ENCODE data around the gene NSG2.
A peak's percentile ranks its signal among the peaks of the same experiment; 100 is the strongest.

NSG2 gene

GRCh38 chr5:174090129-174090528 lies 44.6 kb downstream of the NSG2 start:
- H3K4me1 ChIP-seq: peaks cover 64% of the 10 kb centered on the region
- no peak for DNase-seq
- H3K27me3 ChIP-seq: no peaks in the 10 kb centered on the region
- peaks cover 95% of the 10 kb centered on the region for H3K36me3 ChIP-seq
- no peaks in the 10 kb centered on the region for H3K9me3 ChIP-seq
- TF ChIP-seq CTCF (IDR thresholded peaks at IDR 0.05; ENCODE audit: low read depth, low read length): no peak
- no peak overlapping the region for H3K4me3 ChIP-seq (ENCODE audit: low read depth, low read length)

- Histone ChIP-seq H3K4me3 (ENCODE audit: low read depth, low read length) (no peak overlapping the region), H3K27me3 (no peaks in the 10 kb centered on the region), H3K36me3 (peaks cover 76% of the 10 kb centered on the region), H3K4me1 (peaks cover 49% of the 10 kb centered on the region), H3K9me3 (no peaks in the 10 kb centered on the region)
- no peak for TF ChIP-seq CTCF (IDR thresholded peaks at IDR 0.05; ENCODE audit: low read depth, low read length)
- DNase-seq: no peak
Measured at GRCh38 chr5:174093123-174093522, 47.6 kb downstream of the NSG2 start.

GRCh38 chr5:174094857-174095606 lies 49.5 kb downstream of the NSG2 start:
- Histone ChIP-seq H3K4me1 (peaks cover 49% of the 10 kb centered on the region), H3K36me3 (peaks cover 75% of the 10 kb centered on the region), H3K9me3 (no peaks in the 10 kb centered on the region), H3K27me3 (no peaks in the 10 kb centered on the region), H3K4me3 (ENCODE audit: low read depth, low read length) (no peak overlapping the region)
- no peak for TF ChIP-seq CTCF (IDR thresholded peaks at IDR 0.05; ENCODE audit: low read depth, low read length)
- no peak for DNase-seq

- peaks cover 67% of the 10 kb centered on the region for H3K36me3 ChIP-seq
- TF ChIP-seq CTCF (IDR thresholded peaks at IDR 0.05; ENCODE audit: low read depth, low read length): no peak
- no peak for DNase-seq
- no peaks in the 10 kb centered on the region for H3K27me3 ChIP-seq
- no peak overlapping the region for H3K4me3 ChIP-seq (ENCODE audit: low read depth, low read length)
- no peaks in the 10 kb centered on the region for H3K9me3 ChIP-seq
- peaks cover 62% of the 10 kb centered on the region for H3K4me1 ChIP-seq
Measured at GRCh38 chr5:174096619-174097018, 51.1 kb downstream of the NSG2 start.

- Histone ChIP-seq H3K9me3 (no peaks in the 10 kb centered on the region), H3K36me3 (peaks cover 65% of the 10 kb centered on the region), H3K4me1 (peaks cover 55% of the 10 kb centered on the region), H3K4me3 (ENCODE audit: low read depth, low read length) (no peak overlapping the region), H3K27me3 (no peaks in the 10 kb centered on the region)
- TF ChIP-seq CTCF (IDR thresholded peaks at IDR 0.05; ENCODE audit: low read depth, low read length): no peak
- DNase-seq: peak; percentile 41
Measured at GRCh38 chr5:174097486-174098185, 52.1 kb downstream of the NSG2 start.

GRCh38 chr5:174098694-174099093 lies 53.2 kb downstream of the NSG2 start:
- Histone ChIP-seq H3K4me1 (peaks cover 49% of the 10 kb centered on the region), H3K27me3 (no peaks in the 10 kb centered on the region), H3K36me3 (peaks cover 63% of the 10 kb centered on the region), H3K9me3 (no peaks in the 10 kb centered on the region), H3K4me3 (ENCODE audit: low read depth, low read length) (no peak overlapping the region)
- DNase-seq: no peak
- TF ChIP-seq CTCF (IDR thresholded peaks at IDR 0.05; ENCODE audit: low read depth, low read length): no peak

Data from BE2C (cell line).